ENCODE measurements around the gene TRPC3. TPM values are rescaled to one million over a fixed set of nuclear protein-coding genes. Genes with fewer than 3 reads are reported as not detected.

The TRPC3 gene
- total and polyA plus RNA-seq, 5 donors from 2014 or later = 0.52 TPM; not detected in 4

DNA sequence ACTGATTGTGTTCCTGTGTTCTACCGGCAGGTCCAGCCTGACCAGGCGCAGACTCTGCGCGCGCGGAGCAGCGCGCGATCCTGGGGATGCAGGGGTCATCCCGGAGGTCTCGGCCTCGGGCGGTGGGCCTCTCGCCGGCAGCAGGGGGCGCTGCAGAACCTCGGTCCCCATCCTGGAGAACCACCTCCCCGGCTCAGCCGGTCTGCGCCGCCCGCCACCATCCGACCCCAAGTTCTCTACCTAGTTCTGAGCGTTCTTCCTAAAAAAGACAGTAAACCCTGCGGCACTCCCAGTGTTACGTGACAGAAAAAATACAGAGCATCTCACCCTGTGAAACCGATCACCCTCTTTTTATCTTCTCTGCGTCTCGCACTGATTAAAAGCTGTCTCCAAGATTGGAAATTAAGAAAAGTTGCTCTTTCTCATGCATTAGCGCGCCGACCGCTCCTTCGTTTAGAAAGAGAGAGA lies 1.6 kb downstream of the TRPC3 start:
- Mint-ChIP-seq H3K27ac (peak overlapping the region in 1 of 3 donors; percentile 2), H3K27me3 (peaks cover 75% of the 10 kb centered on the region), H3K36me3 (no peaks in the 10 kb centered on the region), H3K4me3 (peak overlapping the region; percentile 81 to 96 (median 88)), H3K4me1 (peaks cover 9 to 23% (median 16%) of the 10 kb centered on the region in 4 donors), H3K9me3 (no peaks in the 10 kb centered on the region)
- Histone ChIP-seq H3K4me1 (ENCODE audit: control insufficient read depth, insufficient read depth, low read length, poor library complexity, severe bottlenecking) (peaks cover 21% of the 10 kb centered on the region), H3K27me3 (ENCODE audit: control insufficient read depth, insufficient read depth, low read length) (peaks cover 36% of the 10 kb centered on the region), H3K27ac (ENCODE audit: insufficient read depth, low read length, poor library complexity, severe bottlenecking) (no peak overlapping the region), H3K9me3 (ENCODE audit: control insufficient read depth in 2 of 2, low read length in 2 of 2) (no peaks in the 10 kb centered on the region), H3K36me3 (ENCODE audit: control insufficient read depth, insufficient read depth, low read length) (no peaks in the 10 kb centered on the region), H3K4me3 (ENCODE audit: low read depth, low read length) (peak overlapping the region; percentile 76)
- DNase-seq (peak; percentile 50 to 70 (median 66)), ATAC-seq (ENCODE audit: low read depth in 2 of 2) (peak; percentile 79)

DNA sequence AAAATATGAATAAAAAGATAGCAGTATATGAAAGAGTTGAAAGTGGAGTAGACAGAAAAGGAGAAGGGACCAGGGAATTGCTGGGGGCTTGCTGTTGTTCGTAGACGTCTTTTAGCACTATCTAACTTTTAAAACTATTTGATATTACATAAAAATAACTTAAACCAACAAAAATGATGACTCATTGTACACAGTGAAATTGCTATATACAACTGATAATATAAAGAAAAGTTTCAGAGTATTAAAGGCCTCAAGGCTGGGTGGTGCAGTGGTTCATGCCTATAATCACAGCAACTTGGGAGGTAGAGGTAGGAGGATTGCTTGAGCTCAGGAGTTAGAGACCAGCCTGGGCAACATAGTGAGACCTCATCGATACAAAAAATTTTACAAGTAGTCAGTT lies 5.2 kb downstream of the TRPC3 start:
- H3K4me1 ChIP-seq (ENCODE audit: control insufficient read depth, insufficient read depth, low read length, poor library complexity, severe bottlenecking) = peaks cover 15% of the 10 kb centered on the region
- H3K27me3 Mint-ChIP-seq = peaks cover 69% of the 10 kb centered on the region
- H3K27me3 ChIP-seq (ENCODE audit: control insufficient read depth, insufficient read depth, low read length) = peaks cover 30% of the 10 kb centered on the region
- H3K4me1 Mint-ChIP-seq = peaks cover 3 to 14% (median 12%) of the 10 kb centered on the region in 4 donors
- H3K4me3 ChIP-seq (ENCODE audit: low read depth, low read length) = no peak overlapping the region
- H3K27ac ChIP-seq (ENCODE audit: insufficient read depth, low read length, poor library complexity, severe bottlenecking) = no peak overlapping the region
- no peaks in the 10 kb centered on the region for H3K9me3 ChIP-seq (ENCODE audit: control insufficient read depth in 2 of 2, low read length in 2 of 2)
- no peak overlapping the region for H3K27ac Mint-ChIP-seq
- H3K36me3 Mint-ChIP-seq = no peaks in the 10 kb centered on the region
- no peak for DNase-seq
- no peaks in the 10 kb centered on the region for H3K36me3 ChIP-seq (ENCODE audit: control insufficient read depth, insufficient read depth, low read length)
- H3K4me3 Mint-ChIP-seq = no peak overlapping the region
- peaks cover 0 to 2% (median 0%) of the 10 kb centered on the region in 7 donors for H3K9me3 Mint-ChIP-seq
- ATAC-seq (ENCODE audit: low read depth in 2 of 2) = no peak

DNA sequence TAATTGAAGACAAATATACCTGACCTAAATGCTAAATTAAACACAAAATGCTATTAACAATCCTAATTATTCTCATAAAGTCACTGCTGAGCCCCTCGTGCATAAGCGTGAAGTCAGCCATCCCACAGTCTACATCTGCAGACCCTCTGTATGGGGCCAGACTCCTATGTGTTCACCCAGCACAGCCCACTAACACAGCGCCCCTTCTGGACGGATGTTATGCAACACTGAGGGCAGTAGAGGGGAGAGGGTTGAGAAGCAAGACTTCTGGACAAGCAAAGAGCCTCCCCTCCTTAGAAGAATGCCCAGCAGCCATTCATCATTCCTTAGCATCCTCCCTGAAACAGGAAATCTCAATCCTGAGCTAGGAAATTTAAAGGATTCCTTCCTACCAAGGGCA lies 7.9 kb downstream of the TRPC3 start:
- Histone ChIP-seq H3K4me3 (ENCODE audit: low read depth, low read length) (no peak overlapping the region), H3K9me3 (ENCODE audit: control insufficient read depth in 2 of 2, low read length in 2 of 2) (no peaks in the 10 kb centered on the region), H3K27me3 (ENCODE audit: control insufficient read depth, insufficient read depth, low read length) (peaks cover 30% of the 10 kb centered on the region), H3K36me3 (ENCODE audit: control insufficient read depth, insufficient read depth, low read length) (no peaks in the 10 kb centered on the region), H3K27ac (ENCODE audit: insufficient read depth, low read length, poor library complexity, severe bottlenecking) (no peak overlapping the region), H3K4me1 (ENCODE audit: control insufficient read depth, insufficient read depth, low read length, poor library complexity, severe bottlenecking) (peaks cover 2% of the 10 kb centered on the region)
- peaks cover 0 to 3% (median 0%) of the 10 kb centered on the region in 7 donors for H3K9me3 Mint-ChIP-seq
- no peak overlapping the region for H3K27ac Mint-ChIP-seq
- ATAC-seq (ENCODE audit: low read depth in 2 of 2) (no peak), DNase-seq (peak in 1 of 3 donors; percentile 10)
- peaks cover 64% of the 10 kb centered on the region for H3K27me3 Mint-ChIP-seq
- peaks cover 0 to 4% (median 1%) of the 10 kb centered on the region in 4 donors for H3K4me1 Mint-ChIP-seq
- no peak overlapping the region for H3K4me3 Mint-ChIP-seq
- no peaks in the 10 kb centered on the region for H3K36me3 Mint-ChIP-seq

DNA sequence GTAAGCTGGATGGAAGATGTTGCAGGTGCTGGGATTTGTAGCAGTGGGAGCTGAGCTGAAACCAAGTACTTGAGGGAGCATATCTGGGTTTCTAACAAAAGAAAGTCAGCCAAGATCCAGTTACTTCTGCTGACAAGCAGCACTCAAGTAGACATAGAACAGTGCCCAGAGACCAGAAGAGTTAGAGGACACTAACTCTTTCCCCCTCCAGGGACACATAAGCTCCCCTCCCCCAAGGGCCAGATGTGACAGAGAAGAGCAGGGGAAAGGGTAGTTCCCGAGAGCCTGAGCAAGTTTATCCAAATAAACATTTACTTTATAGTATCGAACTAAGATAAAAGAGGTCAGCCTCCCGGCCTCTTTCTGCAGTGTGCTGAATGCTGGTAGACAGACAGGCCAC lies 12.2 kb downstream of the TRPC3 start:
- ATAC-seq (ENCODE audit: low read depth in 2 of 2) (no peak), DNase-seq (no peak)
- no peaks in the 10 kb centered on the region for H3K36me3 ChIP-seq (ENCODE audit: control insufficient read depth, insufficient read depth, low read length)
- no peak overlapping the region for H3K27ac Mint-ChIP-seq
- H3K4me1 Mint-ChIP-seq = peaks cover 0 to 13% (median 5%) of the 10 kb centered on the region in 4 donors
- peaks cover 20% of the 10 kb centered on the region for H3K27me3 ChIP-seq (ENCODE audit: control insufficient read depth, insufficient read depth, low read length)
- no peaks in the 10 kb centered on the region for H3K36me3 Mint-ChIP-seq
- H3K4me3 ChIP-seq (ENCODE audit: low read depth, low read length) = no peak overlapping the region
- H3K9me3 ChIP-seq (ENCODE audit: control insufficient read depth in 2 of 2, low read length in 2 of 2) = no peaks in the 10 kb centered on the region
- peaks cover 0 to 3% (median 0%) of the 10 kb centered on the region in 7 donors for H3K9me3 Mint-ChIP-seq
- no peak overlapping the region for H3K4me3 Mint-ChIP-seq
- no peak overlapping the region for H3K27ac ChIP-seq (ENCODE audit: insufficient read depth, low read length, poor library complexity, severe bottlenecking)
- peaks cover 61% of the 10 kb centered on the region for H3K27me3 Mint-ChIP-seq
- peaks cover 4% of the 10 kb centered on the region for H3K4me1 ChIP-seq (ENCODE audit: control insufficient read depth, insufficient read depth, low read length, poor library complexity, severe bottlenecking)

DNA sequence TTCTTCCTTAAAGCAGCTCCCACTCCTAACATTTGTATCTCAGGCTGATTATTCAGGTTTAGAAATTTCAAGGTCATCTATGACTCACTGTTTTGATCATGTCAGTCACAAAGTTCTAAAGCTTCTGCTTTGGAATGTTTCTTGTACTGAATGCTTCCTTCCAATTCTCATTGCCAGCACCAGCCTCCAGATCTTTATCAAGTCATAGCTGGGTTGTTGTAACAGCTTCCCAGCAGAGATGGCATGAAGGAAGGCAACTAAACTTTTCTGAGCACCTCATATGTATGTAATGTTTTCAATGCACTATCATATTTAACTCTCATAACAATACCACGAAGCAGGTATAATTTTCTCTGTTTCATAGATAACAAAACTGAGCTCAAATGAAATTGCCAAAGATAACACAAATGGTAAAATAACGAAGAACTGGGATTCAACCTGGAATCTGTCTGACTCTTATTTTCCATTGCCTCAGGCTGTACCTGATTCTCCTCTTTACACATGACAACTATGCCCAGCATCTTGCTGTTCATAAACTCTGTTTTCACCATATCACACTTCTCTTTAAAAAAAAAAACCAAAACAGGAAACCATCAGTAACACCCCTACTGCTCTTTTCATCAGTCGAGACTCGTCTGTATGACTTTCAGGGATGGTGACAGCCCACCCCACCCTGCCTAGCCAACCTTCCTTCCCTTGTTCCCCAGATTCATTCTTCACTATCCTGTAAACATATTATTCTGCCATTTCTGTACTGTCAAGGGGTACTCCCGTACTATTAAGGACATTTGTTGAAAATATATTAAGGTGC lies 13.4 kb downstream of the TRPC3 start:
- ATAC-seq (ENCODE audit: low read depth in 2 of 2) = peak; percentile 28 to 34
- H3K4me3 Mint-ChIP-seq = no peak overlapping the region
- DNase-seq = no peak
- H3K9me3 ChIP-seq (ENCODE audit: control insufficient read depth in 2 of 2, low read length in 2 of 2) = no peaks in the 10 kb centered on the region
- peaks cover 67% of the 10 kb centered on the region for H3K27me3 Mint-ChIP-seq
- no peaks in the 10 kb centered on the region for H3K36me3 ChIP-seq (ENCODE audit: control insufficient read depth, insufficient read depth, low read length)
- H3K27me3 ChIP-seq (ENCODE audit: control insufficient read depth, insufficient read depth, low read length) = peaks cover 17% of the 10 kb centered on the region
- peaks cover 0 to 13% (median 5%) of the 10 kb centered on the region in 4 donors for H3K4me1 Mint-ChIP-seq
- H3K4me3 ChIP-seq (ENCODE audit: low read depth, low read length) = no peak overlapping the region
- H3K27ac ChIP-seq (ENCODE audit: insufficient read depth, low read length, poor library complexity, severe bottlenecking) = no peak overlapping the region
- peaks cover 4% of the 10 kb centered on the region for H3K4me1 ChIP-seq (ENCODE audit: control insufficient read depth, insufficient read depth, low read length, poor library complexity, severe bottlenecking)
- peaks cover 0 to 3% (median 0%) of the 10 kb centered on the region in 7 donors for H3K9me3 Mint-ChIP-seq
- H3K27ac Mint-ChIP-seq = no peak overlapping the region
- H3K36me3 Mint-ChIP-seq = no peaks in the 10 kb centered on the region

DNA sequence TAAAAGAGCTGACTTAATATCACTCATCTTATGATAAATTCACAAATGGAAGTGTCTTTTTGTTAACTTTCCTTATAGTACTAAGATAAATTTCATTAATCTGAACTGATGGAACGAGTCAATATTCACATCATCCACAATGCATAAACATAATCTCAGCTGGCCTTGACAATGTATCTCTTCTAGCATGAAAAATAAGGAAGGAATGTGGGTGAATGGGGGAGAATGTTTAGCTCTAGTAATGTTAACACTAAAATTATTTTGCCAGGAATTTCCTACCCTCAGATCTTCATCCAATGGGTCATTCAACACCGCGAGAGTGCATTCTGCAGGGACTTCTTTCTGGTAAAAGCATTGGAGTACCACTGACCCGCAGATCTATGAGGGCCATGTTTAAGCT lies 15.8 kb downstream of the TRPC3 start:
- peaks cover 4% of the 10 kb centered on the region for H3K4me1 ChIP-seq (ENCODE audit: control insufficient read depth, insufficient read depth, low read length, poor library complexity, severe bottlenecking)
- Mint-ChIP-seq H3K36me3 (no peaks in the 10 kb centered on the region), H3K4me1 (peaks cover 0 to 13% (median 5%) of the 10 kb centered on the region in 4 donors), H3K27me3 (peaks cover 76% of the 10 kb centered on the region), H3K9me3 (no peaks in the 10 kb centered on the region), H3K27ac (no peak overlapping the region), H3K4me3 (no peak overlapping the region)
- no peaks in the 10 kb centered on the region for H3K36me3 ChIP-seq (ENCODE audit: control insufficient read depth, insufficient read depth, low read length)
- peaks cover 7% of the 10 kb centered on the region for H3K27me3 ChIP-seq (ENCODE audit: control insufficient read depth, insufficient read depth, low read length)
- ATAC-seq (ENCODE audit: low read depth in 2 of 2) (no peak), DNase-seq (no peak)
- no peak overlapping the region for H3K4me3 ChIP-seq (ENCODE audit: low read depth, low read length)
- H3K27ac ChIP-seq (ENCODE audit: insufficient read depth, low read length, poor library complexity, severe bottlenecking) = no peak overlapping the region
- H3K9me3 ChIP-seq (ENCODE audit: control insufficient read depth in 2 of 2, low read length in 2 of 2) = no peaks in the 10 kb centered on the region

DNA sequence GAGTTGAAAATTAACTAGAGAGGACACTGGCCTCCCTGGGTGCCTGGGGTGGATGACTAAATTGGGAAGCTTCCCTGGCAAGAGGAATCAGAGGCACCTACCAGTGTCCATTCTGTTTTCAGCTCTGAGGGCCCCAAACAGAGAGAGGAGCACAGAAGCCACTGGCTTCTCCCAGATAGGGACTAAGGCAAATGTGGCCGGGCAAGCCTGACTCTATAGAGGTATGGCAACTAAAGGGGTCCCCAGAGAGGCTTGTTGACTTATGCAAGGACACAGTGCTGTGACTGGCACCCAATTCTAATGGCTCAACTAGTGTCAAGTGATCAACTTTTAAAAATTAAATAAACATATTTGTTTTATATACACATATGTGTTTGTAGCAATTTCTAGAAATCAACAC lies 17.2 kb downstream of the TRPC3 start:
- H3K27me3 Mint-ChIP-seq = peaks cover 75% of the 10 kb centered on the region
- Histone ChIP-seq H3K27me3 (ENCODE audit: control insufficient read depth, insufficient read depth, low read length) (peaks cover 4% of the 10 kb centered on the region), H3K27ac (ENCODE audit: insufficient read depth, low read length, poor library complexity, severe bottlenecking) (no peak overlapping the region), H3K9me3 (ENCODE audit: control insufficient read depth in 2 of 2, low read length in 2 of 2) (no peaks in the 10 kb centered on the region), H3K4me3 (ENCODE audit: low read depth, low read length) (no peak overlapping the region), H3K36me3 (ENCODE audit: control insufficient read depth, insufficient read depth, low read length) (no peaks in the 10 kb centered on the region), H3K4me1 (ENCODE audit: control insufficient read depth, insufficient read depth, low read length, poor library complexity, severe bottlenecking) (peaks cover 4% of the 10 kb centered on the region)
- DNase-seq (no peak), ATAC-seq (ENCODE audit: low read depth in 2 of 2) (no peak)
- H3K36me3 Mint-ChIP-seq = no peaks in the 10 kb centered on the region
- H3K4me1 Mint-ChIP-seq = peaks cover 0 to 13% (median 5%) of the 10 kb centered on the region in 4 donors
- H3K4me3 Mint-ChIP-seq = no peak overlapping the region
- peak overlapping the region in 1 of 3 donors; percentile 38 for H3K27ac Mint-ChIP-seq
- H3K9me3 Mint-ChIP-seq = no peaks in the 10 kb centered on the region
